ENCODE measurements around the gene ATP6V0D1.

ATP6V0D1 gene

GRCh38 chr16:67423611-67424260 is 57.2 kb downstream of the ATP6V0D1 start:
- H3K9ac ChIP-seq (ENCODE audit: low read length) = no peak overlapping the region
- H3K4me3 ChIP-seq (ENCODE audit: low read length) = no peak overlapping the region
- no peak for DNase-seq
- no peaks in the 10 kb centered on the region for H3K36me3 ChIP-seq (replicated peaks; ENCODE audit: insufficient read depth, low read length)
- H2AFZ ChIP-seq (ENCODE audit: low read length) = no peak overlapping the region
- no peaks in the 10 kb centered on the region for H3F3A ChIP-seq (ENCODE audit: insufficient read depth, low read length)
- H3K4me2 ChIP-seq (ENCODE audit: low read depth, low read length) = no peak overlapping the region
- H3K27me3 ChIP-seq (replicated peaks; ENCODE audit: insufficient read depth, low read length) = peaks cover 55% of the 10 kb centered on the region
- H3K4me1 ChIP-seq (ENCODE audit: low read length) = no peaks in the 10 kb centered on the region
- no peaks in the 10 kb centered on the region for H3K79me2 ChIP-seq (ENCODE audit: low read length)
- H3K27ac ChIP-seq (ENCODE audit: low read length) = no peak overlapping the region
- H4K20me1 ChIP-seq (ENCODE audit: insufficient read depth, low read length) = no peaks in the 10 kb centered on the region
- H3K9me2 ChIP-seq (replicated peaks; ENCODE audit: insufficient read depth, low read length) = no peaks in the 10 kb centered on the region
- no peak for TF ChIP-seq EZH2phosphoT487 (IDR thresholded peaks at IDR 0.05; ENCODE audit: low read length)
- TF ChIP-seq CTCF (IDR thresholded peaks at IDR 0.05; ENCODE audit: low read length) = no peak
- no peak for TF ChIP-seq EZH2 (optimal IDR thresholded peaks at IDR 0.05; ENCODE audit: low read depth, low read length)
- no peaks in the 10 kb centered on the region for H3K9me3 ChIP-seq (replicated peaks; ENCODE audit: insufficient read depth, low read length)

- no peak overlapping the region for H3K4me2 ChIP-seq (ENCODE audit: low read depth, low read length)
- H3K27me3 ChIP-seq (replicated peaks; ENCODE audit: insufficient read depth, low read length) = peaks cover 51% of the 10 kb centered on the region
- no peaks in the 10 kb centered on the region for H4K20me1 ChIP-seq (ENCODE audit: insufficient read depth, low read length)
- no peak overlapping the region for H3K9ac ChIP-seq (ENCODE audit: low read length)
- no peaks in the 10 kb centered on the region for H3F3A ChIP-seq (ENCODE audit: insufficient read depth, low read length)
- H3K79me2 ChIP-seq (ENCODE audit: low read length) = no peaks in the 10 kb centered on the region
- no peaks in the 10 kb centered on the region for H3K9me2 ChIP-seq (replicated peaks; ENCODE audit: insufficient read depth, low read length)
- no peak for DNase-seq
- H3K9me3 ChIP-seq (replicated peaks; ENCODE audit: insufficient read depth, low read length) = no peaks in the 10 kb centered on the region
- no peak overlapping the region for H2AFZ ChIP-seq (ENCODE audit: low read length)
- H3K36me3 ChIP-seq (replicated peaks; ENCODE audit: insufficient read depth, low read length) = no peaks in the 10 kb centered on the region
- H3K27ac ChIP-seq (ENCODE audit: low read length) = no peak overlapping the region
- no peaks in the 10 kb centered on the region for H3K4me1 ChIP-seq (ENCODE audit: low read length)
- TF ChIP-seq EZH2 (optimal IDR thresholded peaks at IDR 0.05; ENCODE audit: low read depth, low read length) (no peak), CTCF (IDR thresholded peaks at IDR 0.05; ENCODE audit: low read length) (no peak), EZH2phosphoT487 (IDR thresholded peaks at IDR 0.05; ENCODE audit: low read length) (no peak)
- H3K4me3 ChIP-seq (ENCODE audit: low read length) = no peak overlapping the region
Observed at GRCh38 chr16:67423015-67423414, 57.9 kb downstream of the ATP6V0D1 start.

- Histone ChIP-seq H3K79me2 (ENCODE audit: low read length) (no peaks in the 10 kb centered on the region), H3K9ac (ENCODE audit: low read length) (no peak overlapping the region), H3K27me3 (replicated peaks; ENCODE audit: insufficient read depth, low read length) (peaks cover 48% of the 10 kb centered on the region), H3K4me1 (ENCODE audit: low read length) (0 out of 2 replicates have a peak, but pooled peaks cover 3% of the 10 kb centered on the region), H4K20me1 (ENCODE audit: insufficient read depth, low read length) (no peaks in the 10 kb centered on the region), H3K4me2 (ENCODE audit: low read depth, low read length) (no peak overlapping the region), H3K9me2 (replicated peaks; ENCODE audit: insufficient read depth, low read length) (no peaks in the 10 kb centered on the region), H3K9me3 (replicated peaks; ENCODE audit: insufficient read depth, low read length) (no peaks in the 10 kb centered on the region), H3K36me3 (replicated peaks; ENCODE audit: insufficient read depth, low read length) (no peaks in the 10 kb centered on the region), H3F3A (ENCODE audit: insufficient read depth, low read length) (no peaks in the 10 kb centered on the region), H3K27ac (ENCODE audit: low read length) (no peak overlapping the region), H2AFZ (ENCODE audit: low read length) (no peak overlapping the region), H3K4me3 (ENCODE audit: low read length) (no peak overlapping the region)
- DNase-seq = no peak
- TF ChIP-seq CTCF (IDR thresholded peaks at IDR 0.05; ENCODE audit: low read length) (no peak), EZH2 (optimal IDR thresholded peaks at IDR 0.05; ENCODE audit: low read depth, low read length) (no peak), EZH2phosphoT487 (IDR thresholded peaks at IDR 0.05; ENCODE audit: low read length) (no peak)
Observed at GRCh38 chr16:67421030-67421429, 59.9 kb downstream of the ATP6V0D1 start.
